VCaP (cell line): ENCODE measurements around the gene PFN3.

Experiments used
- H3K27ac ChIP-seq: fragments of 450-650 bp; 2 replicates; pipeline ENCODE4 v1.5.1; 2017
- TF ChIP-seq, protein P1 (sequence below): fragments of 450-650 bp; conservative IDR thresholded peaks from 2 replicates; pipeline ENCODE4 v1.5.1; 2017; ENCODE audit warnings: mild to moderate bottlenecking, moderate library complexity

PFN3 gene

GRCh38 chr5:177445917-177446199 is 45.4 kb upstream of the PFN3 start:
- peak overlapping the region; percentile 97 for H3K27ac ChIP-seq
- TF ChIP-seq, protein P1, sequence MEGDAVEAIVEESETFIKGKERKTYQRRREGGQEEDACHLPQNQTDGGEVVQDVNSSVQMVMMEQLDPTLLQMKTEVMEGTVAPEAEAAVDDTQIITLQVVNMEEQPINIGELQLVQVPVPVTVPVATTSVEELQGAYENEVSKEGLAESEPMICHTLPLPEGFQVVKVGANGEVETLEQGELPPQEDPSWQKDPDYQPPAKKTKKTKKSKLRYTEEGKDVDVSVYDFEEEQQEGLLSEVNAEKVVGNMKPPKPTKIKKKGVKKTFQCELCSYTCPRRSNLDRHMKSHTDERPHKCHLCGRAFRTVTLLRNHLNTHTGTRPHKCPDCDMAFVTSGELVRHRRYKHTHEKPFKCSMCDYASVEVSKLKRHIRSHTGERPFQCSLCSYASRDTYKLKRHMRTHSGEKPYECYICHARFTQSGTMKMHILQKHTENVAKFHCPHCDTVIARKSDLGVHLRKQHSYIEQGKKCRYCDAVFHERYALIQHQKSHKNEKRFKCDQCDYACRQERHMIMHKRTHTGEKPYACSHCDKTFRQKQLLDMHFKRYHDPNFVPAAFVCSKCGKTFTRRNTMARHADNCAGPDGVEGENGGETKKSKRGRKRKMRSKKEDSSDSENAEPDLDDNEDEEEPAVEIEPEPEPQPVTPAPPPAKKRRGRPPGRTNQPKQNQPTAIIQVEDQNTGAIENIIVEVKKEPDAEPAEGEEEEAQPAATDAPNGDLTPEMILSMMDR = no peak

DNA sequence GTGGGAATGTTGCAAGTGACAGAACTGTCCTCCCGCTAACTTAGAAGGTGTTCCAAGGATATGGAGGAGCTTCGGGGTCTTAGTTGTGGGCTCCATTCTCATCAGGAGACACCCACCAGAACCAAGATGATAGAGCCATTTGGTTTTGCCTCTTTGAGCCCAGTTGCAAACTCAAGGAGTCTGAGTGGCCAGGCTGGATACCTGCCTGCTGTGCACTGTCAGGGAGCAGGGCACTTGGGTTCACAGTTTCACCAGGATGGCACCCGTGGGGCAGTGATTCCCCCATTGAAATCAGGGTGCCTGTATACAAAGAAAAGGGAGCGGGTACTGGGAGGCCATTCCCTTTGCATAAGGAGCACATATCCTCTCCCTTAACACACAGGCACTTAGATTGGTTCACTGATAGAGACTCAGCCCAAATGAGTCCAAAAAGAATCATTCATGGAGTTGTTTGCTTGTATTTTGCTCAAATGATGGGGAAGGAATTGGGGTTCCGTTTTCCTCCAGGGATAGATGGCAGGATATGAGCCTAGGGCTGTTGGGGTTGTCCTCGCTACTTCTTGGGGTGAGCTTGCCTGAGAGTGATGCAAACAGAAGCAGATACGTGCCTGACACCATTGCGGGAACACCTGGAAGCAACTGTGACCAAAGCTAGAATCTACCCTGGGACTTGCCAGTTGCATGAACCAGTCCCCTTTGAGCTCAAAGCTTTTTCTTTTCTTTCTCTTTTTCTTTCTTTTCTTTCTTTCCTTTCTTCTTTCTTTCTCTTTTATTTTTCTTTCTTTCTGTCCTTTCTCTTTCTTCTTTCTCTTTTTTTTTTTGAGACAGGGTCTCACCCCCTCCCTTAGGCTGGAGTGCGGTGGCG is 44.8 kb upstream of the PFN3 start:
- peak overlapping the region; percentile 97 for H3K27ac ChIP-seq
- TF ChIP-seq, protein P1 = no peak

DNA sequence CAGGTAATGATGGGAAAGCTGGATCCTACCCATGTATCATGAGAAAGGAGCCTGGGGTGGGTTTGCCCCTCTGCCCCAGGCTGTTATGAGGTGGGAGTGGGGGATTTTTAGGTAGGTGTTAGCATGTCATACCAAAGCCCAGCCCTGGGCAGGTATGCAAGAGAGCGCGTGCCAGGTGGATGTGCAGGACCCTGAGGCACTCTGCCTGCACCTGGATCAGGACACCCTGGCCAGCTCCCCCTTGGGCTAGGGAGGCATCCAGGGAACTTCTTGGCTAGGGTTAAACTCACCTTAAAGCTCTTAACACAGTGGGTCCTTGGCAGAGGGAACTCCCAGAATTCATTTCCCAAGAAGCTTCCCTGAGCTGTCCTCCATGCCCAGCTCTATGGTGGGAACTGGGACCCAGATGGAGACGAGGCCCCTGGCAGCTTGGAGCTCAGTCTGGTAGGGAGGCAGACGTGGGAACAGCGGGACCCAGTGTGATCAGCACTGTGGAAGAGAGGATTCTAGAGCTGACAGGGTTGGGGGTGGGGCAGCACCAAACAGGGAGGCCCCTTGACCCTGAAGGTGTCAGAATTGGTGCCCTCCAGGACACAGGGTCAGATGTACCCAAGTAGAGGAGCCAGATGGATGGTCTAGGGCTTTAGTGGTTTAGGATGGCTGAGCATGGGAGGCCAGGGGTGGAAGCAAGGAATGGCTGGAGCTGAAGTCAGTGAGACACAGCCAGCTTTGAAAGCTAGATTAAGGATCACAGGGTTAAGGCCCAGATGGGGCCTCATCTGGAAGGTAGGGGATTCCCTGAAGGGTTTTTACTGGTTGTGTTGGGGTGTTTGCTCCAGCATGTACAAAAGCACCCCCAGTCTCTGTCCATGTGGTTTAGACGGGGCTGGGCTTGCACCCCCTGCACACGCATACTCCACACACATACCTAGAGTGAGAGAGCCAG is 43.9 kb upstream of the PFN3 start:
- TF ChIP-seq, protein P1 = no peak
- H3K27ac ChIP-seq = peak overlapping the region; percentile 97; the same call in 1 of the 2 replicates

- TF ChIP-seq, protein P1 = no peak
- peak overlapping the region; percentile 15; the same call in 1 of the 2 replicates for H3K27ac ChIP-seq
Observed at GRCh38 chr5:177443144-177443983, 42.9 kb upstream of the PFN3 start.

GRCh38 chr5:177442066-177442826 is 41.8 kb upstream of the PFN3 start:
- peak overlapping the region; percentile 8; the same call in 1 of the 2 replicates for H3K27ac ChIP-seq
- TF ChIP-seq, protein P1 = no peak

DNA sequence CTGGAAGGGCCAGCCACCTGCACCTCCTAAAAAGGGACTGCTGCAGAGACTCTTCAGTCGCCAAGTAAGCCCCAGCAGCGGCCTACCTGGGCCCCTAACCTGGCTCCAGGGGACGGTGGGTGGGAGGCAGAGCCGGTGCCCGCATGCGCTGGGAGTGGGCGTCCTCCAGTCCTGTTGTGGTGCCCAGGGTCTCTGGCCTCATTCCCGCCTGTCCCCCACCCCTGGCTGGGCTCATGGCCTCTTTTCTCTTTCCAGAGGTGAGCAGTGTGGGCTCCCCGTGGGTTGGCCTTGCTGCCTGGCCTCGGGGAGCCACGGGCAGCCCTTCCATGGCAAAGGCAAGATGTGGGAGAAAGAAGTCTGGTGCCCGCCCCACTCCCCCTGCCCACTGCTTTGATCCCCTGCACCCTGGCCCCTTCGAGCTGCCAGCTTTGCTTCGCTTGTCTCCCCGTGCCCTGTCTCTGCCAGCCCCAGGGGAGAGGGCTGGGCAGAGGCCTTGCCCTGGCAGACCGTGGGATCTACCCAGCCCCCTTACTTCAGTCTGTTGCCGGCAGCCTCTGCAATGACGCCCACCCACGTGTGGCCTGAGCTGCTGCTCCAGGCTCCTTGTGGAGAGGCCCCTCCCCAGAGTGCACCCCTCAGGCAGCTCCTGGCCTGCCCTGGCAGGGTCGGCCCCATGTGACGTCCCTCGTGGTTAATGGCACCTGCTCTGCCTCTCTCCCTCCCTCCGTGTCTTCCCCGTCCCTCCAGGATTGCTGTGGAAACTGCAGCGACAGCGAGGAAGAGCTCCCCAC is 40.7 kb upstream of the PFN3 start:
- no peak overlapping the region; the same call in 1 of the 2 replicates for H3K27ac ChIP-seq
- TF ChIP-seq, protein P1 = no peak
